Natural killer cell (primary cell): ENCODE data around the gene GRID2. TPM values are rescaled to one million over a fixed set of nuclear protein-coding genes. Genes with fewer than 3 reads are reported as not detected.

Experiments
- ATAC-seq, 3 donors: fragments of 150-1000 bp in 2 of 3; fragments of 200-7000 bp in 1 of 3; cut with Tn5 transposase; 1 replicate in 1 of 3; 2 replicates in 2 of 3; pipeline ENCODE4 v1.10.0; 2021; ENCODE audit warnings: mild to moderate bottlenecking in 2 of 3, moderate library complexity in 2 of 3
- DNase-seq, 2 donors: peaks; one replicate each; pipeline versions ENCODE4 v3.0.0 to v3.0.0-alpha.2; 2013 to 2021; ENCODE audit warnings: mixed read lengths in 1 of 2
- H3K27ac ChIP-seq: one replicate; pipeline ENCODE4 v1.5.1; 2013; ENCODE audit warnings: mild to moderate bottlenecking, low read length
- H3K27me3 ChIP-seq: one replicate; pipeline ENCODE4 v1.6.1; 2013; ENCODE audit warnings: low read length; ENCODE audit not compliant: control insufficient read depth, insufficient read depth
- H3K36me3 ChIP-seq: one replicate; pipeline ENCODE4 v1.6.1; 2013; ENCODE audit warnings: low read length; ENCODE audit not compliant: control insufficient read depth, insufficient read depth
- H3K4me1 ChIP-seq: one replicate; pipeline ENCODE4 v1.6.1; 2013; ENCODE audit warnings: low read length; ENCODE audit not compliant: control insufficient read depth, insufficient read depth
- H3K4me3 ChIP-seq: one replicate; pipeline ENCODE4 v1.5.1; 2013; ENCODE audit warnings: low read length
- H3K9me3 ChIP-seq: one replicate; pipeline ENCODE4 v1.6.1; 2013; ENCODE audit warnings: low read length; ENCODE audit not compliant: control insufficient read depth, insufficient read depth
- H3K27ac Mint-ChIP-seq, 2 donors: one replicate each; pipeline ENCODE4 v1.8.0; 2022; ENCODE audit warnings: mild to moderate bottlenecking in 2 of 2, mixed read lengths in 2 of 2, moderate library complexity in 1 of 2
- H3K27me3 Mint-ChIP-seq, 2 donors: one replicate each; pipeline ENCODE4 v1.8.0; 2022; ENCODE audit warnings: low read depth in 2 of 2, mixed read lengths in 2 of 2
- H3K36me3 Mint-ChIP-seq: one replicate; pipeline ENCODE4 v1.8.0; 2022; ENCODE audit warnings: mixed read lengths
- H3K4me1 Mint-ChIP-seq, 2 donors: one replicate each; pipeline ENCODE4 v1.8.0; 2022; ENCODE audit warnings: mixed read lengths in 2 of 2
- H3K4me3 Mint-ChIP-seq: one replicate; pipeline ENCODE4 v1.8.0; 2022; ENCODE audit warnings: mild to moderate bottlenecking, moderate library complexity, mixed read lengths
- H3K9me3 Mint-ChIP-seq, 2 donors: one replicate each; pipeline ENCODE4 v1.8.0; 2022; ENCODE audit warnings: mixed read lengths in 2 of 2
- CTCF ChIP-seq: fragments of 200-600 bp; IDR thresholded peaks from one replicate; pipeline ENCODE4 v1.8.0; 2022; ENCODE audit warnings: antibody characterized with exemption
- WGBS: methylation state at CpG from one replicate; pipeline ENCODE4 v1.1.7; 2013; ENCODE audit warnings: missing lambda C conversion rate; ENCODE audit not compliant: insufficient coverage; 5-methylcytosine and 5-hydroxymethylcytosine counted together
- intact Hi-C: fragments of 100-400 bp; cut with micrococcal nuclease; formaldehyde crosslinking; loops from one replicate; pipeline ENCODE4 v1.14.2; 2022
- total RNA-seq, 4 donors: library from RNA; stranded (reverse); fragments of 120-200 nt in 1 of 4; gene quantifications; one replicate each; pipeline versions ENCODE4 v1.2.3 to v1.2.4, GENCODE V29; 2013 to 2022

GRID2 gene
- total RNA-seq, 3 donors from 2014 or later (not counting 1 experiment from before 2014, with no cell fraction given): not detected

GRCh38 chr4:93748373-93749291 lies 1444.9 kb downstream of the GRID2 start:
- H3K36me3 Mint-ChIP-seq: no peaks in the 10 kb centered on the region
- ATAC-seq (no peak), DNase-seq (no peak)
- Histone ChIP-seq H3K36me3 (no peaks in the 10 kb centered on the region), H3K4me3 (no peak overlapping the region), H3K9me3 (no peaks in the 10 kb centered on the region), H3K27ac (no peak overlapping the region), H3K4me1 (no peaks in the 10 kb centered on the region), H3K27me3 (no peaks in the 10 kb centered on the region)
- H3K27me3 Mint-ChIP-seq: no peaks in the 10 kb centered on the region
- TF ChIP-seq CTCF: no peak
- whole genome bisulfite sequencing: 78% methylated on average over 5 of the region's 6 CpGs
- peaks cover 3 to 8% of the 10 kb centered on the region in 2 donors for H3K9me3 Mint-ChIP-seq
- intact Hi-C loops: no loop called here
- H3K4me3 Mint-ChIP-seq: no peak overlapping the region
- H3K27ac Mint-ChIP-seq: no peak overlapping the region
- H3K4me1 Mint-ChIP-seq: no peaks in the 10 kb centered on the region

GRCh38 chr4:93749292-93749761 lies 1445.6 kb downstream of the GRID2 start:
- Mint-ChIP-seq H3K9me3 (peaks cover 1 to 6% of the 10 kb centered on the region in 2 donors), H3K27me3 (no peaks in the 10 kb centered on the region), H3K4me3 (no peak overlapping the region), H3K4me1 (no peaks in the 10 kb centered on the region), H3K36me3 (no peaks in the 10 kb centered on the region), H3K27ac (no peak overlapping the region)
- H3K27ac ChIP-seq: no peak overlapping the region
- intact Hi-C loops: no loop called here
- no peaks in the 10 kb centered on the region for H3K9me3 ChIP-seq
- H3K36me3 ChIP-seq: no peaks in the 10 kb centered on the region
- ATAC-seq (no peak), DNase-seq (no peak)
- no peaks in the 10 kb centered on the region for H3K4me1 ChIP-seq
- no peaks in the 10 kb centered on the region for H3K27me3 ChIP-seq
- H3K4me3 ChIP-seq: no peak overlapping the region
- WGBS: 79% methylated on average over 3 of the region's 3 CpGs
- no peak for TF ChIP-seq CTCF

GRCh38 chr4:93751411-93751810 lies 1447.6 kb downstream of the GRID2 start:
- Histone ChIP-seq H3K4me1 (no peaks in the 10 kb centered on the region), H3K4me3 (no peak overlapping the region), H3K27me3 (no peaks in the 10 kb centered on the region), H3K9me3 (no peaks in the 10 kb centered on the region), H3K36me3 (no peaks in the 10 kb centered on the region), H3K27ac (no peak overlapping the region)
- no peaks in the 10 kb centered on the region for H3K4me1 Mint-ChIP-seq
- no peak overlapping the region for H3K4me3 Mint-ChIP-seq
- no peaks in the 10 kb centered on the region for H3K27me3 Mint-ChIP-seq
- DNase-seq (no peak), ATAC-seq (no peak)
- 55% methylated on average over 2 of the region's 3 CpGs for WGBS
- H3K36me3 Mint-ChIP-seq: no peaks in the 10 kb centered on the region
- H3K9me3 Mint-ChIP-seq: peaks cover 0 to 5% of the 10 kb centered on the region in 2 donors
- intact Hi-C loops: no loop called here
- TF ChIP-seq CTCF: no peak
- no peak overlapping the region for H3K27ac Mint-ChIP-seq
